H1 (cell line): ENCODE measurements around the gene GABRG3. TPM values are rescaled to one million over a fixed set of nuclear protein-coding genes. Genes with fewer than 3 reads are reported as not detected.

Experiments used
- CTCF ChIA-PET: fragments of 300-600 bp; sonication (Branson Sonifier 250); formaldehyde crosslinking; loops from one replicate; lab custom pipeline; 2021; ENCODE audit not compliant: partially characterized antibody; lab: Charles Lee
- POLR2A ChIA-PET: fragments of 300-600 bp; sonication (Branson Sonifier 250); formaldehyde crosslinking; loops from one replicate; lab custom pipeline; 2021; ENCODE audit warnings: inconsistent platforms; ENCODE audit not compliant: partially characterized antibody; lab: Charles Lee
- DNase-seq, 2 experiments: peaks; one replicate each; pipeline versions ENCODE4 v3.0.0 to v3.0.0-alpha.2; 2010 to 2022; ENCODE audit warnings: low spot score in 2 of 2, low read depth in 1 of 2, mixed read lengths in 1 of 2
- FAIRE-seq: peaks from 2 replicates; lab custom pipeline; 2011; peaks lifted over from hg19 to GRCh38; lab: Jason Lieb, UNC
- H2AFZ ChIP-seq: 2 replicates; pipeline ENCODE4 v1.8.1; 2012; ENCODE audit warnings: low read length, inconsistent platforms
- H2AK5ac ChIP-seq: 2 replicates; pipeline ENCODE4 v1.6.1; 2013; ENCODE audit warnings: low read depth, low read length
- H2BK120ac ChIP-seq: replicated peaks from 2 replicates; pipeline ENCODE3; 2013; ENCODE audit warnings: low read depth, low read length, inconsistent platforms
- H2BK12ac ChIP-seq: 2 replicates; pipeline ENCODE4 v1.6.1; 2013; ENCODE audit warnings: low read depth, low read length
- H2BK15ac ChIP-seq: 2 replicates; pipeline ENCODE4 v1.6.1; 2013; ENCODE audit warnings: low read length
- H2BK20ac ChIP-seq: 2 replicates; pipeline ENCODE4 v1.6.1; 2013; ENCODE audit warnings: low read length
- H2BK5ac ChIP-seq: 2 replicates; pipeline ENCODE4 v1.6.1; 2013; ENCODE audit warnings: low read depth, low read length
- H3K14ac ChIP-seq: 2 replicates; pipeline ENCODE4 v1.6.1; 2013; ENCODE audit warnings: inconsistent platforms; ENCODE audit not compliant: insufficient read length
- H3K18ac ChIP-seq: 2 replicates; pipeline ENCODE4 v1.6.1; 2013; ENCODE audit warnings: low read length; ENCODE audit errors: extremely low read depth
- H3K23ac ChIP-seq: 2 replicates; pipeline ENCODE4 v1.6.1; 2013; ENCODE audit warnings: inconsistent platforms; ENCODE audit not compliant: insufficient read length
- H3K23me2 ChIP-seq: 2 replicates; pipeline ENCODE4 v1.6.1; 2013; ENCODE audit warnings: low read depth, low read length
- H3K27ac ChIP-seq: 2 replicates; pipeline ENCODE4 v1.6.1; 2011; ENCODE audit warnings: low read depth, low read length, inconsistent platforms
- H3K27me3 ChIP-seq, 4 experiments: replicated peaks in 1 of 4; 1 replicate in 1 of 4; 2 replicates in 3 of 4; pipeline versions ENCODE4 v1.6.1 to v1.8.1; 2011 to 2013; ENCODE audit warnings: low read length in 3 of 4, mild to moderate bottlenecking in 3 of 4, inconsistent platforms in 2 of 4, mixed read lengths in 2 of 4, moderate library complexity in 1 of 4; ENCODE audit not compliant: control insufficient read depth in 3 of 4, insufficient read depth in 3 of 4; ENCODE audit errors: extremely low read depth in 1 of 4
- H3K36me3 ChIP-seq, 4 experiments: 2 replicates each; pipeline versions ENCODE4 v1.6.1 to v1.8.1; 2011 to 2013; ENCODE audit warnings: mild to moderate bottlenecking in 4 of 4, low read length in 3 of 4, moderate library complexity in 2 of 4, control low read depth in 1 of 4, inconsistent platforms in 1 of 4; ENCODE audit not compliant: insufficient read depth in 4 of 4, control insufficient read depth in 2 of 4
- H3K4ac ChIP-seq: replicated peaks from 2 replicates; pipeline ENCODE3; 2013; ENCODE audit warnings: low read length, low read depth, mixed read lengths, inconsistent platforms; ENCODE audit not compliant: insufficient read length
- H3K4me1 ChIP-seq, 4 experiments: replicated peaks in 1 of 4; 1 replicate in 1 of 4; 2 replicates in 3 of 4; pipeline versions ENCODE4 v1.6.1 to v1.8.1; 2011 to 2013; ENCODE audit warnings: low read length in 3 of 4, inconsistent platforms in 2 of 4, mixed read lengths in 1 of 4; ENCODE audit not compliant: insufficient read depth in 4 of 4, control insufficient read depth in 3 of 4
- H3K4me2 ChIP-seq, 2 experiments: 2 replicates each; pipeline versions ENCODE4 v1.6.1 to v1.8.1; 2011 to 2013; ENCODE audit warnings: low read depth in 2 of 2, low read length in 2 of 2, control low read depth in 1 of 2, inconsistent platforms in 1 of 2, mild to moderate bottlenecking in 1 of 2; ENCODE audit not compliant: insufficient read depth in 1 of 2
- H3K4me3 ChIP-seq, 4 experiments: fragments of 200-600, 300-600 bp in 1 of 4; sonication (generic), shearing (Covaris generic), sonication (Bioruptor Twin) in 1 of 4; 2 replicates each; pipeline versions ENCODE4 v1.5.1 to v1.8.1; 2011 to 2016; ENCODE audit warnings: low read length in 4 of 4, low read depth in 3 of 4, control low read depth in 2 of 4, inconsistent platforms in 2 of 4, mild to moderate bottlenecking in 2 of 4, mixed read lengths in 1 of 4, moderate library complexity in 1 of 4; ENCODE audit not compliant: insufficient read depth in 2 of 4; ENCODE audit errors: extremely low read depth in 1 of 4
- H3K56ac ChIP-seq: replicated peaks from 2 replicates; pipeline ENCODE3; 2013; ENCODE audit warnings: low read depth, mild to moderate bottlenecking, mixed read lengths, low read length, inconsistent platforms; ENCODE audit not compliant: insufficient read length
- H3K79me1 ChIP-seq: 2 replicates; pipeline ENCODE4 v1.6.1; 2013; ENCODE audit warnings: low read depth, low read length, control low read depth
- H3K79me2 ChIP-seq, 2 experiments: 2 replicates each; pipeline versions ENCODE4 v1.6.1 to v1.8.1; 2012 to 2013; ENCODE audit warnings: low read length in 2 of 2, mild to moderate bottlenecking in 2 of 2, inconsistent platforms in 1 of 2; ENCODE audit not compliant: insufficient read depth in 2 of 2, control insufficient read depth in 1 of 2
- H3K9ac ChIP-seq, 4 experiments: replicated peaks in 1 of 4; 1 replicate in 1 of 4; 2 replicates in 3 of 4; pipeline versions ENCODE4 v1.6.1 to v1.8.1; 2011 to 2013; ENCODE audit warnings: low read depth in 3 of 4, low read length in 3 of 4, control low read depth in 2 of 4, mild to moderate bottlenecking in 2 of 4, moderate library complexity in 2 of 4, inconsistent platforms in 1 of 4; ENCODE audit errors: extremely low read depth in 1 of 4
- H3K9me3 ChIP-seq, 2 experiments: 2 replicates each; pipeline versions ENCODE4 v1.6.1 to v1.8.1; 2012 to 2013; ENCODE audit warnings: mild to moderate bottlenecking in 2 of 2, moderate library complexity in 2 of 2, control low read depth in 1 of 2, inconsistent platforms in 1 of 2, low read depth in 1 of 2, low read length in 1 of 2, mixed read lengths in 1 of 2; ENCODE audit not compliant: insufficient read depth in 2 of 2
- H4K20me1 ChIP-seq, 2 experiments: replicated peaks in 1 of 2; 2 replicates each; pipeline versions ENCODE3 to v1.8.1; 2011 to 2013; ENCODE audit warnings: inconsistent platforms in 2 of 2, low read length in 2 of 2, mild to moderate bottlenecking in 1 of 2; ENCODE audit not compliant: insufficient read depth in 2 of 2, control insufficient read depth in 1 of 2
- H4K5ac ChIP-seq: 2 replicates; pipeline ENCODE4 v1.6.1; 2013; ENCODE audit warnings: low read length, low read depth, mixed read lengths, inconsistent platforms; ENCODE audit not compliant: insufficient read length
- H4K8ac ChIP-seq: 2 replicates; pipeline ENCODE4 v1.8.0; 2013; ENCODE audit warnings: mild to moderate bottlenecking, moderate library complexity, low read length, inconsistent platforms; ENCODE audit not compliant: insufficient read depth; ENCODE audit errors: extremely low read depth
- H4K91ac ChIP-seq: replicated peaks from 2 replicates; pipeline ENCODE3; 2013; ENCODE audit warnings: low read length, mixed read lengths, inconsistent platforms; ENCODE audit not compliant: insufficient read length
- CBX8 ChIP-seq: fragments of 300-800, 300-1000 bp; sonication (generic); IDR thresholded peaks from 2 replicates; pipeline ENCODE4 v1.7.1; 2016; ENCODE audit warnings: low read depth, low read length, borderline replicate concordance
- CHD1 ChIP-seq: IDR thresholded peaks from 2 replicates; pipeline ENCODE4 v1.6.1; 2012; ENCODE audit warnings: low read depth, low read length, improper control_type of control experiment
- CREB1 ChIP-seq: IDR thresholded peaks from 2 replicates; pipeline ENCODE4 v1.6.1; 2012; ENCODE audit warnings: inconsistent platforms
- FOSL1 ChIP-seq: IDR thresholded peaks from 2 replicates; pipeline ENCODE4 v1.6.1; 2011; ENCODE audit warnings: mild to moderate bottlenecking, low read depth, low read length, moderate library complexity; ENCODE audit not compliant: insufficient read depth
- NANOG ChIP-seq: IDR thresholded peaks from 2 replicates; pipeline ENCODE4 v1.6.1; 2011; ENCODE audit warnings: low read length, low read depth, mild to moderate bottlenecking, inconsistent platforms; ENCODE audit not compliant: insufficient read depth, poor library complexity, severe bottlenecking
- TBP ChIP-seq: IDR thresholded peaks from 2 replicates; pipeline ENCODE4 v1.6.1; 2011; ENCODE audit warnings: low read depth, low read length, improper control_type of control experiment
- YY1 ChIP-seq: IDR thresholded peaks from 2 replicates; pipeline ENCODE4 v1.6.1; 2011; ENCODE audit warnings: low read depth, mild to moderate bottlenecking, low read length
- WGBS, 2 experiments: shearing (Covaris generic) in 1 of 2; methylation state at CpG; one replicate each; pipeline versions ENCODE4 v1.1.6 to v1.1.7; 2013 to 2015; ENCODE audit warnings: low lambda C conversion rate in 2 of 2, mixed read lengths in 2 of 2, inconsistent platforms in 1 of 2, low coverage in 1 of 2, missing lambda C conversion rate in 1 of 2; ENCODE audit not compliant: insufficient replicate concordance in 2 of 2, insufficient coverage in 1 of 2, insufficient read length in 1 of 2; ENCODE audit errors: extremely low coverage in 1 of 2, missing lambda C conversion rate in 1 of 2; 5-methylcytosine and 5-hydroxymethylcytosine counted together
- polyA plus RNA-seq, 7 experiments: library from polyadenylated mRNA; depleted of rRNA in 3 of 7; stranded (reverse) in 5 of 7; unstranded in 2 of 7; fragments of >200 nt in 5 of 7; fragments of 200-250 nt in 2 of 7; gene quantifications; 1 replicate in 5 of 7; 2 replicates in 1 of 7; 4 replicates in 1 of 7; pipeline versions ENCODE4 v1.2.1 to v1.2.3, GENCODE V29; 2011 to 2013; ENCODE audit warnings: missing spikeins in 2 of 7, mixed read lengths in 2 of 7
- total RNA-seq: library from RNA; stranded (reverse); fragmentation: NEBNext Ultra II Directional; extraction: Animal tissue kit (Norgen Biotek cat#: 25700); gene quantifications from 2 replicates; pipeline ENCODE4 v1.2.1, GENCODE V29; 2021
- TF ChIP-seq, protein P1 (sequence below): IDR thresholded peaks from 2 replicates; pipeline ENCODE4 v1.6.1; 2012; ENCODE audit warnings: inconsistent platforms
- TF ChIP-seq, protein P2 (sequence below): IDR thresholded peaks from 2 replicates; pipeline ENCODE4 v1.6.1; 2011; ENCODE audit warnings: low read depth, mild to moderate bottlenecking, low read length; ENCODE audit not compliant: insufficient read depth
- TF ChIP-seq, protein P3 (sequence below): IDR thresholded peaks from 2 replicates; pipeline ENCODE4 v1.6.1; 2012; ENCODE audit warnings: inconsistent platforms

GABRG3 gene
- total and polyA plus RNA-seq, 2 of the 8 experiments (the other 6 are each of a cell fraction or from before 2014, with no cell fraction given), result 0.17 to 0.80 TPM

GRCh38 chr15:27352136-27352535 is 381.2 kb downstream of the GABRG3 start:
- Histone ChIP-seq H3K9me3 (no peaks in the 10 kb centered on the region), H3K4me2 (no peak overlapping the region), H3K23ac (no peak overlapping the region), H3K18ac (no peak overlapping the region), H4K20me1 (peaks cover 0 to 14% of the 10 kb centered on the region in 2 experiments), H3K27ac (no peak overlapping the region), H3K27me3 (no peaks in the 10 kb centered on the region), H2BK15ac (peak overlapping the region; percentile 6; the same call in 1 of the 2 replicates), H3K9ac (no peak overlapping the region), H3K4me3 (no peak overlapping the region), H2BK20ac (no peak overlapping the region), H2AK5ac (peak overlapping the region; percentile 1; the same call in 1 of the 2 replicates), H3K23me2 (peaks cover 15% of the 10 kb centered on the region; the same call in 1 of the 2 replicates), H3K4ac (no peak overlapping the region), H3K36me3 (peaks cover 0 to 3% (median 0%) of the 10 kb centered on the region in 4 experiments; a peak in 1 of 8 replicates), H4K5ac (no peak overlapping the region), H3K79me1 (peaks cover 5% of the 10 kb centered on the region; the same call in 1 of the 2 replicates), H2AFZ (no peak overlapping the region), H2BK5ac (no peak overlapping the region), H3K79me2 (no peaks in the 10 kb centered on the region; a peak in 1 of 4 replicates), H4K8ac (no peak overlapping the region), H2BK120ac (no peak overlapping the region), H3K4me1 (no peaks in the 10 kb centered on the region), H3K56ac (peak overlapping the region; percentile 98), H2BK12ac (peak overlapping the region; percentile 41; the same call in 1 of the 2 replicates), H4K91ac (peak overlapping the region; percentile 36), H3K14ac (no peak overlapping the region)
- ChIA-PET CTCF (interaction anchor here (0.6 to 1.0 kb wide), 2 partner anchors 13 to 295 kb away, joined by 3 to 4 read pairs; no protein-coding TSS in a partner anchor), POLR2A (no interaction called here)
- DNase-seq, result no peak
- 95% methylated on average over 12 of the region's 12 CpGs; no CpG with 5 or more reads in 1 of the 2 experiments for WGBS, 2 experiments
- TF ChIP-seq NANOG (no peak), FOSL1 (no peak), CREB1 (no peak), YY1 (no peak), CHD1 (no peak), CBX8 (no peak), TBP (no peak)
- TF ChIP-seq, protein P1, sequence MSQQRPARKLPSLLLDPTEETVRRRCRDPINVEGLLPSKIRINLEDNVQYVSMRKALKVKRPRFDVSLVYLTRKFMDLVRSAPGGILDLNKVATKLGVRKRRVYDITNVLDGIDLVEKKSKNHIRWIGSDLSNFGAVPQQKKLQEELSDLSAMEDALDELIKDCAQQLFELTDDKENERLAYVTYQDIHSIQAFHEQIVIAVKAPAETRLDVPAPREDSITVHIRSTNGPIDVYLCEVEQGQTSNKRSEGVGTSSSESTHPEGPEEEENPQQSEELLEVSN, result no peak
- TF ChIP-seq, protein P2, sequence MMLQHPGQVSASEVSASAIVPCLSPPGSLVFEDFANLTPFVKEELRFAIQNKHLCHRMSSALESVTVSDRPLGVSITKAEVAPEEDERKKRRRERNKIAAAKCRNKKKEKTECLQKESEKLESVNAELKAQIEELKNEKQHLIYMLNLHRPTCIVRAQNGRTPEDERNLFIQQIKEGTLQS, result no peak
- TF ChIP-seq, protein P3, sequence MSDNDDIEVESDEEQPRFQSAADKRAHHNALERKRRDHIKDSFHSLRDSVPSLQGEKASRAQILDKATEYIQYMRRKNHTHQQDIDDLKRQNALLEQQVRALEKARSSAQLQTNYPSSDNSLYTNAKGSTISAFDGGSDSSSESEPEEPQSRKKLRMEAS, result no peak
- peak; percentile 72 for FAIRE-seq
